ENCODE measurements around the gene OR5M10. TPM values are rescaled to one million over a fixed set of nuclear protein-coding genes. Genes with fewer than 3 reads are reported as not detected.
"Not testable (repeated sequence)": the region's sequence is repeated elsewhere in the genome, so short reads cannot be mapped to it uniquely, and the experiment has no call there.

OR5M10 gene
- total RNA-seq (not detected), polyA plus RNA-seq (not detected)

GRCh38 chr11:56577621-56578020 lies at the start of gene OR5M10:
Gene OR5M10, minus strand, starts transcription at chr11:56577721. Its CDS starts 0 bp downstream, at chr11:56577721.
- DNase-seq, result no peak
- no peaks in the 10 kb centered on the region for H3K36me3 ChIP-seq
- 30 to 34% methylated on average over 3 of the region's 3 CpGs for WGBS, 2 donors
- no peaks in the 10 kb centered on the region for H3K4me1 ChIP-seq
- no peak within 1 kb of the TSS for H3K4me3 ChIP-seq
- no peak for ATAC-seq
- intact Hi-C loops (cut with DNase I), result no loop called here
- no peak for FAIRE-seq
- peaks cover 0 to 2% (median 0%) of the 10 kb centered on the region in 4 donors for H3K9me3 ChIP-seq
- TF ChIP-seq CTCF (IDR thresholded peaks at IDR 0.05), result no peak
- H3K27ac ChIP-seq, result no peak within 1 kb of the TSS
- H3K27me3 ChIP-seq, result no peaks in the 10 kb centered on the region

GRCh38 chr11:56625946-56626345 lies 48.4 kb upstream of the OR5M10 start:
- Histone ChIP-seq H3K4me1 (no peaks in the 10 kb centered on the region), H3K36me3 (no peaks in the 10 kb centered on the region), H3K9me3 (no peaks in the 10 kb centered on the region), H3K4me3 (no peak overlapping the region), H3K27ac (no peak overlapping the region), H3K27me3 (no peaks in the 10 kb centered on the region)
- TF ChIP-seq CTCF (IDR thresholded peaks at IDR 0.05), result no peak
- 33 to 35% methylated on average over 2 of the region's 2 CpGs for WGBS, 2 donors
- FAIRE-seq, result no peak
- intact Hi-C loops (cut with DNase I), result no loop called here
- ATAC-seq, result no peak
- no peak for DNase-seq

- DNase-seq (no peak), FAIRE-seq (peak; percentile 39), ATAC-seq (peak in 3 of 4 donors; percentile 68 to 89 (median 68))
- no peaks in the 10 kb centered on the region for H3K27me3 ChIP-seq
- intact Hi-C loops (cut with DNase I), result no loop called here
- no peaks in the 10 kb centered on the region for H3K36me3 ChIP-seq
- H3K4me1 ChIP-seq, result no peaks in the 10 kb centered on the region
- H3K9me3 ChIP-seq, result no peaks in the 10 kb centered on the region
- TF ChIP-seq CTCF (IDR thresholded peaks at IDR 0.05), result peak in 1 of 4 donors; percentile 11
- no peak overlapping the region for H3K4me3 ChIP-seq
- no peak overlapping the region for H3K27ac ChIP-seq
- 5 to 6% methylated on average over 3 of the region's 3 CpGs for WGBS, 2 donors
Observed at GRCh38 chr11:56624661-56625110, 47.2 kb upstream of the OR5M10 start.

GRCh38 chr11:56611174-56611573 lies 33.7 kb upstream of the OR5M10 start:
- FAIRE-seq (no peak), ATAC-seq (no peak), DNase-seq (no peak)
- WGBS, 2 donors, result 71 to 76% methylated on average over 1 of the region's 1 CpG
- H3K9me3 ChIP-seq, result no peaks in the 10 kb centered on the region
- H3K27me3 ChIP-seq, result no peaks in the 10 kb centered on the region
- no peaks in the 10 kb centered on the region for H3K36me3 ChIP-seq
- H3K4me1 ChIP-seq, result no peaks in the 10 kb centered on the region
- H3K4me3 ChIP-seq, result no peak overlapping the region
- intact Hi-C loops (cut with DNase I), result no loop called here
- no peak overlapping the region for H3K27ac ChIP-seq
- TF ChIP-seq CTCF (IDR thresholded peaks at IDR 0.05), result no peak

GRCh38 chr11:56592088-56592717 lies 14.7 kb upstream of the OR5M10 start:
- H3K27me3 ChIP-seq; intact Hi-C loops (cut with DNase I); H3K4me3 ChIP-seq; H3K36me3 ChIP-seq; FAIRE-seq; ATAC-seq; H3K27ac ChIP-seq; H3K9me3 ChIP-seq; DNase-seq; H3K4me1 ChIP-seq: not testable (repeated sequence)
- WGBS, 2 donors, result 84 to 89% methylated on average over 20 of the region's 20 CpGs
